Measurements from ENCODE around the gene NR1H4.
"Not testable (repeated sequence)": the region's sequence is repeated elsewhere in the genome, so short reads cannot be mapped to it uniquely, and the experiment has no call there.

NR1H4 gene

GRCh38 chr12:100473716-100474150 lies at the start of gene NR1H4:
TSS of gene NR1H4 (plus strand) at chr12:100473866. CDS start at chr12:100493324, 19,458 bp downstream.
- no peak for DNase-seq

DNA sequence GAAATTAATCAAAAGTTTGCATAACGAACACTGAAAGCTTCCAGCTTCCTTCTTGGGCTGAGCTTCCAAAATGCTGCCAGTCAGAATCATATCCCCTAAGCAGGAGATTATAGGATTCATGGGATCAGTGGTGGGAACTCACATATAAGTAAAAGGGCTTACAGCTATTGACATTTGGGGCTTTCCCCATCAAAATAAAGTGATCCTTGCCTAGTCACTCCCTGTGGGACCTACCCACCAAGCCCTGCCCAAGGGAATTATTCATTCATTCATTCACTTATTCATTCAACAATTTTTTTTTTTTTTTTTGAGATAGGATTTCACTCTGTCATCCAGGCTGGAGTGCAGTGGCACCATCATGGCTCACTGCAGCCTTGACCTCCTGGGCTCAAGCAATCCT lies 47.5 kb upstream of the NR1H4 start:
- DNase-seq = no peak

- no peak for DNase-seq
Observed at GRCh38 chr12:100427078-100427477, 46.6 kb upstream of the NR1H4 start.

DNA sequence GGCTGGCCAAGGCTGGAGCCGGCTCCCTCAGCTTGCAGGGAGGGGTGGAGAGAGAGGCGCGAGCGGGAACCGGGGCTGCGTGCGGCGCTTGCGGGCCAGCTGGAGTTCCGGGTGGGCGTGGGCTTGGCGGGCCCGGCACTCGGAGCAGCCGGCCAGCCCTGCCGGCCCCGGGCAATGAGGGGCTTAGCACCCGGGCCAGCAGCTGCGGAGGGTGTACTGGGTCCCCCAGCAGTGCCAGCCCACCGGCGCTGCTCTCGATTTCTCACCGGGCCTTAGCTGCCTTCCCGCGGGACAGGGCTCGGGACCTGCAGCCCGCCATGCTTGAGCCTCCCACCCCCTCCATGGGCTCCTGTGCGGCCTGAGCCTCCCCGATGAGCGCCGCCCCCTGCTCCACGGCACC lies 43.4 kb upstream of the NR1H4 start:
- not testable (repeated sequence) for DNase-seq

GRCh38 chr12:100433701-100434100 lies 40.0 kb upstream of the NR1H4 start:
- DNase-seq = no peak

- no peak for DNase-seq
Observed at GRCh38 chr12:100434177-100434576, 39.5 kb upstream of the NR1H4 start.

DNA sequence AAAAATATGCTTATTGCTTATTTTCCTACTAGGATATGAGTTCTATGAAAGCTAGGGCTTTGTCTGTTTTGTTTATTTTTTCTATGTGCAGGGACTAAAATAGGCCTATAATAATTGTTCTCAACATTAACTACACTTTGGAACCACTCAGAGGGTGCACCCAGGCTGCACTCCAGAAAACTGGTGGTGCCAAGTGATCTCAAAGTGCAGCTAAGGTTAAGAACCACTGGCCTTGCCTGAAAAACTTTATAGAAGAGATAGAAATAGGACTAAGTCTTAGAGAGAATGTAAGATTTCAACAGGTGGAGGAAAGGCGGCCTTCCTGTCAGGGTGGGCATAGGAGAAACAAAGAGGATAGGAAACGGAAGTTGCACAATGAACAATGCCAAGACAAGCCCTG lies 37.7 kb upstream of the NR1H4 start:
- DNase-seq = no peak

GRCh38 chr12:100437038-100437841 lies 36.4 kb upstream of the NR1H4 start:
- DNase-seq = no peak

DNA sequence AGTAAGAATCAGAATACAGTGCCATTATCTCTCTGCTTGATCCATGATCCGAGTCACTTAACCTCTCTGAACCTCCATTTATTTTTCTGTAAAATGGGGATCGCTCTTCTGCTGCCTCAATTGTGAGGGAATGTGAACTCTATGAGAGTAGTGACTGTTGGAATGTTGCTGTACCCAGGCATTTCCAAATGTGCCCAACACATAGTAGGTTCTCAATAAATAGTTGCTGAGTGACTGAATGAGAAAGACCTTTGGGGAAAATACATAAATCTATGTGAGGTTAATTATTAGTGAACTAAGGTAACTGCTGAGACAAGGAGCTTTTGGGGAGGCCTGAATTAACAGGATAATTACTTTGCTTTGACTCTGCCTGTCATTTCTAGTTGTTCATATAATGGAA lies 33.9 kb upstream of the NR1H4 start:
- no peak for DNase-seq

DNA sequence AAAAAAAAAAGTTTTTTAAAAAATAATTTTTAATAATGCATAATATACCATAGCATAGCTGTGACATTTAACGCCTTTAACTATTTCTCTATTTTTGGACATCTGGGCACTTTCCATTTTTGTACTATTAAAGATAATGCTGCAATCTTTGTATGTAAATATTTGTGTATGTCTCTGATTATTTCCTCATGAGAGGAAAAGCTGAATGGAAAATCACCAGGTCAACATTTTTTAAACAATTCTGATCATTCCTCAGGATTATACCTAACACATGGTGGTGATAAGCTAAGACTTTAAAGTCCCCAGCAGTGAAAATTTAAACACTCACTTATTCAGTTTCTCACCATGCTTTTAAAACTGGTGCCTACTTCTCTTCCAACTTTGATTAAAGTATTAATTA lies 31.3 kb upstream of the NR1H4 start:
- no peak for DNase-seq

- no peak for DNase-seq
Observed at GRCh38 chr12:100443434-100443833, 30.2 kb upstream of the NR1H4 start.

- no peak for DNase-seq
Observed at GRCh38 chr12:100445081-100445481, 28.6 kb upstream of the NR1H4 start.

DNA sequence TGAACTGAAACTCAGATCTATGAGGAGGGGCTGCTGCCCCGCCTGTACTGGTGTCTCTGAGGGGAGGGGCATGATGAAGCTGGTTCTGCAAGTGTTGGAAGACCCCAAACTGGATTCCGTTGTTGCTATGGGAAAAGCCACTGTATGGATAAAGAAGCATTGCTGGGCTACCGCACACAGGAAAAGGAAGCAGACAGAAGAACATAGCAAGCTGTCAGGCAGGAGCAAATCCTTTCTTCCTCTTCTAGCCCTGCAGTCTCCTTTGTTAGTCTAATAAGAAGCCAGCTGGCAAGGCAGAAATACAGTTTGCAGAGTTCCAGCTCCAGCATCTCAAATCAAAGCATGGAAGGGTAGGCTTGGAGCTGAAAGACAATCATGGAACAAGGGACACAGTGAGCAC lies 26.3 kb upstream of the NR1H4 start:
- DNase-seq = no peak

DNA sequence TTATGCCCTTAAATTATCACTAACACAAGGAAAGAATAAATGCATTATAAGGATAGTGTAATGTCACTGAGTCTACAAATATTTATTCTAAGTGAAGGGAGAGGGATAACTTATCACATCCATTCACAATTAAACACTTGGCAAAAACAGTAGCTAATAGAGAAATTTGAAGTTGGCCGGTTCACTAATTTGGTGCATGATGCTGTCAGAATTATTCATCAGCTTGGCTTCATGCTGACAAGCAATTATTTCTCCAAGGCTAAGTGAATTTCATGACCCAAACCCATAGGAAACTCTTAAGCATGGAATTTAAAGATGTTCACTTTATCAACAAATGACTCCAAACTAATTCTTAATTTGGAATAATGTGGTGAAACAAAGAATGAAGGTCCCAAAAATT lies 25.0 kb upstream of the NR1H4 start:
- no peak for DNase-seq

DNA sequence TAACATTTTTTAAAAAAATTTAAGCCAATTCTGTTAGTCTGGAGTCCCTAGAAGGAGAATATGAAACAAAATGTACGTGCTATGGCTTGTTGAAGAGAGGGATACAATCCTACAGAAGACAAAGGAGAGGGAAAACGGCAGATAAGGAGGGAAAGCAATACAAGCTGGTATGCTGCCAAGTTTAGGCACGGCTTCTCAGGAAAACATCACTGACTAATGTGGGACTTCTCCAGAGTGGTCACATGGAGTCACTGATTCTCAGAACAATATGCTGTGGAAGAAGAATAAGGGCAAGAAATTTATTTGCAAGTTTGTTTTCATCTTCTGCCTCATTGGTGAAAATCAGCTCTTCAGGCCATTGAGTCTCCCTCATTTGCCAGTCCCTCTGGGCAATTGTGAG lies 22.9 kb upstream of the NR1H4 start:
- no peak for DNase-seq

- no peak for DNase-seq
Observed at GRCh38 chr12:100453951-100454350, 19.7 kb upstream of the NR1H4 start.

GRCh38 chr12:100455896-100456295 lies 17.8 kb upstream of the NR1H4 start:
- DNase-seq = no peak

- DNase-seq = no peak
Observed at GRCh38 chr12:100458191-100458590, 15.5 kb upstream of the NR1H4 start.

DNA sequence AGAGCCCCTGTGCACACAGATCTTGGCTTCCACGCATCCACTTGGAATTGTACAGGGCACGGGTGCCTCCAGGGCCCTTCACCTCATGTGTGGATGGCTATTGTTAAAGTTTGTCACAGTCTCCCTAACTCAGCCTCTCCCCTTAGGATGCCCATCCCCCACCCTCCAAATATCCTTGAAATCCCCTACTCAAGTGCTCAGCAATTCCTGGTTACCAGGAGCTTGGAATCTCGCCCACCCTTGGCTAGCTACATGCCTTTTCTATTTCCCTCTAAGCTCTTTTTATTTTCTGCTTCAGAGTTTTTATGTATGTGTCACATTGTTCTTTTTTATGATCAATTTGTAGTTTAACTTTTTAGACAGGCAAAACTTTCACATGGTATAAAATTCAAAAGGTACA lies 13.0 kb upstream of the NR1H4 start:
- DNase-seq = no peak

GRCh38 chr12:100461330-100461973 lies 12.2 kb upstream of the NR1H4 start:
- no peak for DNase-seq

GRCh38 chr12:100463661-100464060 lies 10.0 kb upstream of the NR1H4 start:
- DNase-seq = no peak

DNA sequence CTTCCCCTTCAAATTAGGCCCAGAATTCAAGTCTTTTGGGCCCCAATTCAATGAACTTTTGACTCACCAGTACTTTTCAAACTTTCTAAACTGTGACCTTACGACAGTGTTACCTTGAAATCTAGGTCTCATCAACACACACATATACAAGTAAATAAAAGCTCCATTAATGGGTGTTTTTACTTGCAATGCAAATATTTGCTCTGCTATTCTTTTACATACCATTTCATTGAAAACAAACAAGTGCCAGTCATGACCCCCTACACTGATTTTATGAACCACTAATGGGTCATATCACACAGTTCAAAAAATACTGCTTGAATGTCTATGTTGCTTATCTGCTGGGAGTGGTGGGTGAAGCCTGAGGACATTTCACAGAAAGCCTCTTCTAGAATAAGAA lies 9.1 kb upstream of the NR1H4 start:
- DNase-seq = no peak

GRCh38 chr12:100468126-100468525 lies 5.5 kb upstream of the NR1H4 start:
- no peak for DNase-seq

DNA sequence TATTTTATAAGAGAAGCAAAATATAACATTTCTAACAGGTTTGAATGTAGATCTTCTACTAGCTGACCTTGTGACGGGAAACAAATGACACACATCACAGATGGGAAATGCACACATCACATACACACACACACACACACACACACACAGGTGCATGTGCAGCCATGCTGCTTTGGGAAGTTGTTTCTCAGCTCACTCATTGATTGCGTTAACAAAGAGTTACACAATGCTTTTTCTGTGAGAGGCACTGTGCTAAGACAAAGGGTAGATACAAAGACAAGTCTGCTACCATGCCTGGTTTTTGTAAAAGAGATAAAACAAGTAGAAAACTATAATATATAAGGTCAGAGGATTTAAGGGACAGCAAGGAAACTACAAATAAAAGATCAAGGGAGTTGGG lies 1.3 kb upstream of the NR1H4 start:
- DNase-seq = no peak
